Stimulated activated CD4-positive, alpha-beta T cell treated with anti-CD3 and anti-CD28 coated beads, Interleukin-12 subunit alpha, Interleukin-12 subunit beta, amount 100 ng/mL, for 24 hours (primary cell): Measurements from ENCODE around the gene BTBD19.
"Not testable (repeated sequence)": the region's sequence is repeated elsewhere in the genome, so short reads cannot be mapped to it uniquely, and the experiment has no call there.

Experiments used
- DNase-seq, 2 experiments: peaks; one replicate each; pipeline ENCODE4 v3.0.0-alpha.2; 2020; ENCODE audit warnings: low read depth in 2 of 2

Gene BTBD19, protein sequence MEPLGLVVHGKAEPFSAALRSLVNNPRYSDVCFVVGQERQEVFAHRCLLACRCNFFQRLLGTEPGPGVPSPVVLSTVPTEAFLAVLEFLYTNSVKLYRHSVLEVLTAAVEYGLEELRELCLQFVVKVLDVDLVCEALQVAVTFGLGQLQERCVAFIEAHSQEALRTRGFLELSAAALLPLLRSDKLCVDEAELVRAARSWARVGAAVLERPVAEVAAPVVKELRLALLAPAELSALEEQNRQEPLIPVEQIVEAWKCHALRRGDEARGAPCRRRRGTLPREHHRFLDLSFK

DNA sequence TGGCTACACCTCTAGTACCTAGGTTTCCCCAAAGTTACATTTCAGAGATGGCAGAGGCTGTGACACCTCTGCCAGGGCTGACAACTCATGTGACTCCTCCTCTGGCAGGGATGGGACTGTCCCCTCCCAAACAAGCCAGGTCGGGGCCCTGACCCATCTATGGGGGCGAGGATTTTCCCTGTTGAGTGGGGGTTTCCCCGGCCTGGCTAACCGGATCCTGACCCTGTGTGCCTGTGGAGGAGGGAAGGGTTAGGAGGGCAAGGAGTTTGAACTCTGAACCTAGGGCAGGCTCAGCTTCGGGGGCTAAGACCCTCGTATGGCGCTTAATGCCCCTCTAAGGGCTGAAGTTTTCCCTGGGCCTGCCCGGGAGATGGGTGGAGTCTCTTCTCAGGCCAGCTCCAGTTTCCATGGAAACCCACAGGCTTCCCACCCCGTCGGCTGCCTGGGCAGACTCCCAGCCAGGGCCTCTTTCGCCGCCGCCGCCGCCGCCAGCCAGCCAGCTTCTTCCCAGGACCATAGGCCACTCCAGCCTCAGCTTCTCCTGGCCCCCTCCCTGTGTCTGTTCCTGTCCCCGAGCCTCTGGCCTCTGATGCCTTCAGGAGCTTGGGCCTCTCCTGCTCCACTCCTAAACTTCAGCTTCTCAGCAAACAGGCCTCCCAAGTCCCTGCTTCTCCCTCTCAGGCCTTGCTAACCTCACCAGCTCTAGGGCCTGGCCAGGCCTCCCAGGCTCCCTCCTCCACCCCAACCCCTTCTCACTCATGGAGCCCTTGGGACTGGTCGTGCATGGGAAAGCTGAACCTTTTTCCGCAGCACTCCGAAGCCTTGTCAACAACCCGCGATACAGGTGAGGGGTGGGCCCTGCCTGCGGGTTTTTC is at the start of gene BTBD19:
Gene BTBD19 (plus strand): TSS at position 461 of the 875 bp plus-strand sequence. CDS start 298 bp downstream, at position 759.
- DNase-seq: peak; percentile 70 to 74

DNA sequence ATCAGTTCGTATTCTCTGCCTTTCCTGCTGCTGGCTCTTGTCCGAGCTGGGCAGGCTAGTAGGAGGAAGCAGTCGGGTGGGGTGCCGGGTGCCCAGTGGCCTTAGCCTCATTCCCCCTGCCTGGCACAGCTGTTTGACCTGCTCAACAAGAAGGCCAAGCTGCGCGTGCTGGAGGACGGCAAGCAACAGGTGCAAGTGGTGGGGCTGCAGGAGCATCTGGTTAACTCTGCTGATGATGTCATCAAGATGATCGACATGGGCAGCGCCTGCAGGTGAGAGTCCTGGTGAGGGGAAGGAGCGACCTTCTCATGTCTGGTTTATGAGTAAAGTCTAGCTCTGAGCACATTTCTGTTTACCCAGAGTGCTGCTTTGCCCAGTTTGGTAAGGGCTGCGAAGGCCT is 49.2 kb upstream of the BTBD19 start:
- DNase-seq: no peak

DNA sequence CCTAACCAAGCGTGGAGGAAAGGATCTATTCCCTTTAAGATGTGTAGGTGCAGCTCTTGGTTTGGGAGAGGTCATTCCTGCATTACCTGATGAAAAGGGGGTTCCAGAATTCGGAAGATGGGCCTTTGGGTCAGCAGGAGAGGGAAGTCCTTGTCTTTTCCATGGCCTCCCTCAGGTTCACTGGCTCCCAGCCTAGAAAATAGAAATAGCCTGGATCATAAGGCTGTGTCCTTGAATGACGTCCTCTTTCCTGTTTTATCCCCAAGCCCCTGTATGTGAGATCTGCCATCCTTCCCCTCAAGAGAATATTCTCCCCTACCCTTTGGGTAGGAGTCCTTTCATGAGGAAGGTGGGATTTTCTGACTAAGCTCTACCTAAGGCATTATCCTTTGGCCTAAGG is 47.4 kb upstream of the BTBD19 start:
- no peak for DNase-seq

DNA sequence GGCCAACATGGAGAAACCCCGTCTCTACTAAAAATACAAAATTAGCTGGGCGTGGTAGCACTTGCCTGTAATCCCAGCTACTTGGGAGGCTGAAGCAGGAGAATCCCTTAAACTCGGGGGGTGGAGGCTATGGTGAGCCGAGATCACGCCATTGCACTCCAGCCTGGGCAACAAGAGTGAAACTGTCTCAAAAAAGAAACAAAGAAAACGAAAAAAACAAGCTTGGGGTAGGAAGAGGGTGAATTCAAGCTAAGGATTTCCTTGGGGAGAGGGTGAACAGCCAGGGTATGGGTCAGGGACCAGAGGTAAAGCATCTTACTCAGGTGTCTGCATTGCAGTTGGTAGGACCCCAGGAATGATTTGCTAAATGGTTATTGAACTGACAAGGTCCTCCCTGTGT is 41.9 kb upstream of the BTBD19 start:
- DNase-seq: not testable (repeated sequence)

DNA sequence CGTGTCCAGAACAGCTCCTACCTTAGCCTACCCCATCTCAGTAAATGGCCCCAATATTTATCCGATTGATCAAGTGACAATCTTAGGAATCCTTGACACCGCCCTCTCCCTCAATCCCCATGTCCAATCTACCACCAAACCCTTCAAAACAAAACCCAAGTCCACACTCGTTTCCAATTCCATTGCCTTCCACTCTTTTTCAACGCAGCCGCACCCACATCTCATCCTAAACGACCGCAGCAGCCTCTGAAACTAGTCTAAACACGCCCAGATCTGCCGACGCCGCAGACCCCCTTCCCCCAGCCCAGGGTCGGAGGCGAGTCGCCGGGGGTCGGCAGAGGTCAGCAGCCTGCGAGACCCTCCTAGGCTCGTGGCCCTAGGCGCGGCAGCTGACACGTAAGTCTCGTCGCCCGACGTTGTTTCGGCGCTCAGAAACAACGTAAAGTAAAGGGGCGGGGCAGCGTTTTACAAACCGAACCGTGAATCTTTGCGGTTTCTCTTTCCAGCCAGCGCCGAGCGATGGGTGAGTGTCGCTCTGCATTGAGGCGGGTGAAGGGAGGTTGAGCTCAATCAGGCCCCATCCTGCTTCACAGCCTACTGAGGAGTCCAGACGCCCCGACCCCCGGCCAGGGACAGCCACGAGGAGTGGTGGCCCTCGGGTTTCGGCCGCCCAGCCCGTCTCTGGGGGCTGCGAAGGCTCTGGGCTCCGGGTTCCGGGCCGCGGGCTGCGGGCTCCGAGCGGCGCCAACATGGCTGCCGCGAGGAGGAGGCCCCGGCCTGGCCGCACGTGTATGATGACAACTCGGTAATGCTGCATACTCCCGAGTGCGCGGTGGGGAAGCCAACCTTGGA is 33.0 kb upstream of the BTBD19 start, which contains the start of gene RPS8:
Gene RPS8 (plus strand): TSS at position 463 of the 852 bp plus-strand sequence. CDS start 57 bp downstream, at position 520.
- DNase-seq: peak; percentile 82 to 84

DNA sequence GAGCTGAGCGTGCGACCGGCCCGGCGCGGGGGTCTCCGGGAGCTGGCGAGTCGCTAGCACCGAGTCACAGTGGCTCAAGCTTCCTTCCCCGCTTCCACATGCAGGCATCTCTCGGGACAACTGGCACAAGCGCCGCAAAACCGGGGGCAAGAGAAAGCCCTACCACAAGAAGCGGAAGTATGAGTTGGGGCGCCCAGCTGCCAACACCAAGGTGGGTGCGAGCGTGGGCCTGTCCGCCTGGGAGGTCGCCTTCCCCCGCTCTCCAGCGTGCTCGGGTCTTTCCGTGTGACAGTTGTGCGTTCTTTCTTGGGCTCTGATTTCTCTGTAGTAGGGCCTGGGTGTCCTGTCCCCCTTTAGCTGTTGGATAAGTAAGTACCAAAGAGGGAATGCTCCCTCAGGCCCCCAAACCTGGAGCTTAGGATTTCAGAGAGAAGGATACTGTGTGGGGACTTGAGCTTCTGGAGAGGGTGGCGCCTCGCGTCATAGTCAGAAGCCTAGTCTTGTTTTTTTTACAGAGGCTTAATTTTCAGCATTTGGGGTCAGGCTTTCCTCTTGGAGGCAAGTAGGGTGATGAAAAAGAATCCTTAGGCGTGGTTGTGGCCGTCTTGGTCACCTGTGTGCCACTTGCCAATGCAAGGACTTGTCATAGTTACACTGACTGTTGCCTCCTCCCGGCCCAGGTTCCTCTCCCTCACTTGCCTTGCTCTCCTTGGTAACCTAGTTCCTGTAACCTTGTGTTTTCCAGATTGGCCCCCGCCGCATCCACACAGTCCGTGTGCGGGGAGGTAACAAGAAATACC is 32.2 kb upstream of the BTBD19 start:
- DNase-seq: no peak

DNA sequence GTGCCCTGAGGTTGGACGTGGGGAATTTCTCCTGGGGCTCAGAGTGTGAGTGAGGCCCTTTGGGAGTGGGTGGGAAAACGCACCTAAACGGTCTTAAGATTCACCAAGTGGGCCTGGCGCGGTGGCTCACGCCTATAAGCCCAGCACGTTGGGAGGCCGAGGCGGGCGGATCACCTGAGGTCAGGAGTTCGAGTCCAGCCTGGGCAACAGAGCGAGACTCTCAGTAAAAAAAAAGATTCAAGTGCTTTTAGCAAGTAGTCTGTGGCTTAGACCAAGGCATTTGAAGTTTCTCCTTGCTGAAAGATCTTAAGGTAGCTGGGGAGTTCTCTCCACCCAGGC is 31.6 kb upstream of the BTBD19 start:
- DNase-seq: no peak

DNA sequence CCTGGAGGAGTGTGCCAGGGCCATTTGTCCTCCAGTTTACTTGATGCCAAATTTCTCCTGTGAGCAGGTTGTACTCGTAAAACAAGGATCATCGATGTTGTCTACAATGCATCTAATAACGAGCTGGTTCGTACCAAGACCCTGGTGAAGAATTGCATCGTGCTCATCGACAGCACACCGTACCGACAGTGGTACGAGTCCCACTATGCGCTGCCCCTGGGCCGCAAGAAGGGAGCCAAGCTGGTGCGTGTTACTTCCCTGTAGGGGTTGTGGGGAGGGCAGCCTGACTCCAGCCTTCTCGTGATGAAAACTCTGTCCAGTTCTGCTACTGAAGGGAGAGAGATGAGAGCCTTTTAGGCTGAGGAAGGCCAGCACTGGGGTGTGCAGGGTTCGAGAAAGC is 30.8 kb upstream of the BTBD19 start:
- no peak for DNase-seq

DNA sequence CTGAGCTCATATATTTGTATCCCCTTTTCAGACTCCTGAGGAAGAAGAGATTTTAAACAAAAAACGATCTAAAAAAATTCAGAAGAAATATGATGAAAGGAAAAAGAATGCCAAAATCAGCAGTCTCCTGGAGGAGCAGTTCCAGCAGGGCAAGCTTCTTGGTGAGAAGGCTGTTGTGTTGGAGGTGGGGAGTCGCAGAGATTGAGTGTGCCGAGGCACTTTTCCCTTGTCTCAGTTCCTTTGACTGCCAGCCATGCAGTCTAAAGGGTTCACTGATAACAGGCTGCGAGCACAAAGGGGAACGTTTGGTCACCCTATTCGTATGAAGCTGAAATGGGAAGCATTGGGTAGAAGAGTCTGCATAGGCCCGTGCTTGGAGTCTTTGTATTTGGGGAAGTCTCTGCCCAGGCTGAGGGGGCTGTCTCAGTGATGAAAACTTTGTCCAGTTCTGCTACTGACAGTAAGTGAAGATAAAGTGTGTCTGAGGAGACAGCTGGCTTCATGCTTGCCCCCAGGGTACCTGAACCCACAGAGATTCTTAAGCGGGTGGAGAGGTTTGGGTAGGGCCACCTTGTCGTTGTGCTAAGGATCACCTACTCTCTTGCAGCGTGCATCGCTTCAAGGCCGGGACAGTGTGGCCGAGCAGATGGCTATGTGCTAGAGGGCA is 30.2 kb upstream of the BTBD19 start:
- no peak for DNase-seq

DNA sequence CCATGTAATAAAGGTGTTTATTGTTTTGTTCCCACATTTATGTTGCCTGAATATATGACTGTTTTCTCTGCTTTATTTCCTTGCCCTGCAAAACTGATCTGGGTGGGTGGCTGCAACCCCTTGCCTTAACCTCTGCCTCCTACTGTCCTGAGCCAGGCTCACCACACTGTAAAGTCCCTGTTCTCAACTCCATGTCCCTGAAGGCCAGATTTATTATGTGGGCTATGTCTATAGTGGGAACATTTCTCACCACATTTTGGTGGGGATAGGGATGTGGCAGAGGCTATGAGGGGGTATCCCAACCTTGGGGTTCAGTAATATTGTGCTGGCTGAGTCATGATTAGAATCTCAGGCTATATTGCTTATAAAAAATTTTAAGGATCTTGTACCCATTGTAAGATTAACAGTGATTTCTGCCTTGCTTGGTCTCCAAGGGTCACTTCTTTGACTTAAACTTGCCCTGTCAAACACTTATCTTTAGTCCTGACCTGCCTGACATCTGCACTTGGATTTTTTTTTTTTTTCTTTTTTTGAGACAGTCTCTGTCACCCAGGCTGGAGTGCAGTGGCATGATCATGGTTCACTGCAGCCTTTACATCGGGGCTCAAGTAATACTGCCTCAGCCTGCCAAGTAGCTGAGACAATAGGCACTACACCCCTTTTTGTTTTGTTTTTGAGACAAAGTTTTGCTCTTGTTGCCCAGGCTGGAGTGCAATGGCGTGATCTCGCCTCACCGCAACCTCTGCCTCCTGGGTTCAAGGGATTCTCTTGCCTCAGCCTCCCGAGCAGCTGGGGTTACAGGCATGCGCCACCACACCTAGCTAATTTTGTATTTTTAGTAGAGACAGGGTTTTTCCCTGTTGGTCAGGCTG is 29.4 kb upstream of the BTBD19 start:
- DNase-seq: no peak

DNA sequence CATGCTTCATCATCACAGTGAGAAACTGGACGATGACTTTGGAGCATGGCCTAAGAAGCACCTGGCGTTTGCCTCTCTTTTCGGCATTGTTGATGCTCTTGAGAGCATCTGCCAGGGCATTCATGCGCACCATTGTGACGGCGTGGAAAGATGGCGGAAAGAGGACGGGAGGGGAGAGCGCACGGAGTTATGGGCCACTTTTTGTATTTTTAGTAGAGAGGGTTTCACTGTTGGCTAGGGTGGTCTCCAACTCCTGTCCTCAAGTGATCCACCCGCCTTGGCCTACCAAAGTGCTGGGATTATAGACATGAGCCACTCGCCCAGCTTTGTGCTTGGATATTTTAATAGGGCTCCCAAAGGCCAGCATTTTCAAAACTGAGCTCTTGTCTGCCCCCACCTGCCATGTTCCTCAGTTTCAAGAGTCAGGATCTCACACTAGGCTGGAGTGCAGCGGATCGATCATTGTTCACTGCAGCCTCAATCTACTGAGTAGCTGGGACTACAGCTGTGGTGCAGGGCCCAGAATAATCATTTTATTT is 27.7 kb upstream of the BTBD19 start:
- no peak for DNase-seq

DNA sequence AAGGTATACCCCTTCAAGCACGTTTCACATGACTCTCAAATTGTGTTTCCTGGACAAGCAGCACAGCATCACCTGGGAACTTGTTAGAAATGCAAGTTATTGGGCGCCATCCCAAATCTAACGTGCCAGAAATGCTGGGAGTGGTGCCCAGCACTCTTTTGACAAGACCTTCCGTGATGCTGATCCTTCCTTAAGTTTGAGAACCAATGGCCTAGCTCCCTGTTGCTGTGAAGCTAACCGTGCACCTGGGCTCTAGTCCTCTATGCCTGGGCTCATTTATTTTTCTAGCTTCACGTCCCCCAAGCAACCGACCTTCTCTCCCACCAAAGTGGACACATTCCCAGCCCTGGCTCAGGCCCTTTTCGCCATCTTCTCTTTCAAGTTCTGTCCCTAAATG is 24.6 kb upstream of the BTBD19 start:
- no peak for DNase-seq

DNA sequence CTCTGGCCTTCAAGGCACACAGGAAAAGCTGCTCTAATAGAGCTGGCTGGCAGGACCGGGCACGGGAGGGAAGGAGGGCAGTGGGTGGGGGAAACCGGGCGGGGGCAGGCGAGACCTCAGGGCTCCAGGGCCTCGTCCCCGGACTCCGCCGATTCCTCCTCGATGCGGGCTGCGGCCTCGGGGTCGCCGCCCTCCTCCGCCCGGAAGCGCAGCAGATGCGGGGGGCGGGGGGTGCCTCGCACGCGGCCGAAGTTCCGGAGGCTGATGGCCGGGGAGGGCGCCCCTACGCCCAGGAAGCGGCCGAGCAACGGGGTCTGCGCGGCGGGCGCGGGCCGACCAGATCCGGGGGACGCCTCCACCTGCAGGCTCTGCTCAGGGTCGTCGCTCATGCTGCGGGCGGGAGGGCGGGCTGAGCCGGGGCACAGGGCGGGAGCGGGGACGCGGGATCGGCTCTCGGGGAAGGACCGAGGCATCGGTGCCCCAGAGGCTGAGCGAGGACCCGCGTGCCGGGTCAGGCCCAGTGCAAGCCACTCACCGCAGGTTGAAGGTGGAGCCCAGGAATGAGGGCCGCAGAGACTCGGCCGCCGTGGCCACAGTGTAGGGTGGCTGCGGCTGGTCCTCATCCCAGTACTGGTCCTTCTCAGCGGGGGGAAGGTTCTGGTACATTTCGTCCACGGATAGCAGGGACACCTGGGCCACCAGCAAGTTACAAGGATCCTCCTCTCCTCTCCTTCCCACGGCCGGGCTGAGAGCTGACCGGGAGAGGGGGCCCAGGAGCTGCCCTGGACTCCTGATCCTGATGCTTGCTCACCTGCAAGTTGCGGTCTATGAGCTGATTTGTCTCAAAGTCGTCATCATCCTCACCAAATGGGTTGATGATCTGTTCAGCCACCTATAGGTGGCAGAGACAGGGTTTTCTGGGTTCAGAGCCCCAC is 24.0 kb upstream of the BTBD19 start:
- no peak for DNase-seq

DNA sequence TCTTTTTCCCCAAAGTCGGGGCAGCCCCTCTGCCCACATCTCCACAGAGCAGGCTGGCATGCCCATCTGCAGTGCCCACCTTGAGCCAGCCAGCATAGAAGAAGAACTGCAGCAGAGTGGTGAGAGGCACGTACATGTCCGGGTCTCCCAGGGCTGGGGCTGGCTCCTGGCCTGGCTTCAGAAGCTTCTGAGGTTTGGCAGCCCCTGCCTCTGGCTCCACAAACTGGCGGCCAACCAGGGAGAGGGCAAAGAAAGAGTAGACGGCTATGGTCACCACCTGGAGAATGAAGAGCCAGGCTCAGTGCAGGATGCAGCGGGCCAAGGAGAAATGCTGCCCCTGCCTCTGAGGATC is 23.3 kb upstream of the BTBD19 start:
- DNase-seq: no peak

DNA sequence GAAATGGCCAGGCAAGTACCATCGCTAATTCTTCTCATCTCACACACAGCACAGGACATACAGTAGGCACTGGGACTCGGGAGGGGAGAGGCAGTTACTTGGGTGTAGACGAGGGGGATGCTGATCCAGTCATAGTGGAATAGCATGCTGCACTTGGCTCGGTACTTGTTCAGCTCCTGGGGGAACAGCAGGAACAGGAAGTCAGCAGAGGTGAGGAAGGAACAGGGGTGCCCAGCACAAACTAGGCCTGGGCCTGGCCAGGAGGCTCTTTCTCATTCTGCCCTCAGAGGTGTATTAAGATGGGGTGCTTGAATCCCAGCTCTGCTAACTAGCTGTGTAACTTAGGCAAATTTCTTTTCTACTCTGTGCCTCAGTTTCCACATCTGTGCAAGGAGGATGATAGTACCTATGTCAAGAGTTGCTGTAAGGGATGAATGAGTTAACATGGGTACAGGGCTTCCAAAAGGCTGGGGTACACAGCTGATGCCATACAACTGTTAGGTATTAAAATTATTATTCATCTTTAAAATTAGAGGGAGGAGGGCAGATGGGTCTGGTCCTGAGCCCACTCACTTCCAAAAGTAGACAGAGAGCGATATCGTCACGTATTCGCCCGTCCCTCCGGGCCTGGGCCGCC is 22.7 kb upstream of the BTBD19 start:
- DNase-seq: no peak

DNA sequence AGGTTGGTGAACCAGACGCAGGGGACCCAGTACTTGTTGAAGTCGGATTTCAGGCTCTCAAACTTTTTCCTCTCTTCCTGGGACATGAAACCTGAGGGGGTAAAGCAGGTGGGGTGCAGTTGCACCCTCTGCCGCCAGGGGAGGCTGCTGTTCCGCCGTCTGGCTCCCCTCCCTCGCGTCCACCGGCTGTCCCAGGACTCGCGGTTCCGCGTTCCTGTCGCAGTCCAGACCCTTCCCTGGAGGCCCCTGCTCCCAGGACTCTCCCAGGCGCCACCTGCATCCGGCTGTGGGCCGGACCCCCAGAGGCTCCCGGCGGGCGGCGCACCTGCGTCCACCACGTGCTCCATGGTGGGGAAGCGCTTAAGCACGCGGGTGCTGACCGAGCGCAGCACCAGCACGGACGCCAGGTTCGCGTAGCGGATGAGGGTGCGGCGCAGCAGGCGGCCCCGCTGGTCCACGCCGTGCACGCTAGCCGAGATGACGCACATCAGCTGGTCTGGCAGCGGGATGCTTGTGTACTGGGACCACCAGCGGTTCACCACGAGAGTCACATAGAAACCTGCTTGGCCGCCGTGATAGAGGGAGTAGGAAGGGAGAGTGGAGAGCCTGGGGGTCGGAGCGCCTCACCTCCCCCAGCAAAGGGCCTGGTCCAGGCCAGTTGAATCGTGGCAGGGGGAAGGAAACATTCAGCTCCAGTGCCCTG is 22.0 kb upstream of the BTBD19 start:
- DNase-seq: no peak

DNA sequence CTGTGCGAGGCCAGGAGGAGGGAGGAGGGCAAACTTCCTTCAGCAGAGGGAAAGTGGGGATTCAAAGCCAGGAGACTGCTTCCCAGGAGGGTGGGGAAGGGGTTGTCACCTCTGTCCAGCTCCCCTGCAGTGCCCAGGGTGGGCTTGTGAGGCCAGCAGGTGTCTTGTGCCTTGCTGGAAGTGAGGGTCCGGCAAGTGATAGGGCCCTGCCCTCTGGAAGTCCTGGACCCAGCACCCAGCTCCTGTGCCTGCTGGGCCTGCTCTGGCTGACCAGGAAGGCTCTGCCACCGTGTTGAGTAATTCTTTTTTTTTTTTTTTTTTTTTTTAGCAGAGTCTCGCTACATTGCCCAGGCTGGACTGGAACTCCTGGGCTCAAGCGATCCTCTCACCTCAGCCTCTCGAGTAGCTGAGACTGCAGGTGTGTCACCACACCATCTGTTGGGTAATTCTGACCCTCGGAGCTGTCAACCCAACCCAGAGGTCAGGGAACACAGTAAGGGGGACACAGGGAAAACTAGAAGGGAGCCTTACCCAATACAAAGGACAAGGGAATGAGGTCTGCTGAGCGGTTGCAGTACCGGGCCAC is 21.4 kb upstream of the BTBD19 start:
- no peak for DNase-seq
